Neutrophil (primary cell): Measurements from ENCODE around the gene BPHL.

Source experiments
- H3K27ac ChIP-seq: fragments of 200-600 bp; sonication (generic); 2 replicates; pipeline ENCODE4 v1.5.1; 2016; ENCODE audit warnings: mild to moderate bottlenecking, moderate library complexity
- H3K27me3 ChIP-seq: fragments of 200-600 bp; sonication (generic); 2 replicates; pipeline ENCODE4 v1.6.0; 2016; ENCODE audit warnings: mild to moderate bottlenecking
- H3K36me3 ChIP-seq: fragments of 200-600 bp; sonication (generic); 2 replicates; pipeline ENCODE4 v1.5.1; 2017
- H3K4me1 ChIP-seq, 2 experiments: fragments of 200-600 bp in 1 of 2; sonication (generic) in 1 of 2; 1 replicate in 1 of 2; 2 replicates in 1 of 2; pipeline versions ENCODE4 v1.5.1 to v1.6.1; 2013 to 2016; ENCODE audit warnings: low read depth in 1 of 2, low read length in 1 of 2, mild to moderate bottlenecking in 1 of 2, moderate library complexity in 1 of 2; ENCODE audit not compliant: control insufficient read depth in 1 of 2, insufficient read depth in 1 of 2
- H3K4me3 ChIP-seq, 2 experiments: fragments of 200-600 bp in 1 of 2; sonication (generic) in 1 of 2; 1 replicate in 1 of 2; 2 replicates in 1 of 2; pipeline ENCODE4 v1.5.1; 2013 to 2016; ENCODE audit warnings: low read depth in 1 of 2, low read length in 1 of 2, mild to moderate bottlenecking in 1 of 2, moderate library complexity in 1 of 2
- H3K9me3 ChIP-seq: fragments of 200-600 bp; sonication (generic); 2 replicates; pipeline ENCODE4 v1.5.1; 2016
- CTCF ChIP-seq: fragments of 200-600 bp; sonication (generic); IDR thresholded peaks from 2 replicates; pipeline ENCODE4 v1.5.1; 2016; ENCODE audit warnings: antibody characterized with exemption

Gene BPHL

GRCh38 chr6:3086282-3086946, 32.1 kb upstream of the BPHL start:
- H3K9me3 ChIP-seq: no peaks in the 10 kb centered on the region
- no peak overlapping the region for H3K4me3 ChIP-seq
- H3K4me1 ChIP-seq: no peaks in the 10 kb centered on the region
- H3K27ac ChIP-seq: no peak overlapping the region
- H3K27me3 ChIP-seq: no peaks in the 10 kb centered on the region
- TF ChIP-seq CTCF: no peak
- H3K36me3 ChIP-seq: peaks cover 83% of the 10 kb centered on the region

- no peak for TF ChIP-seq CTCF
- Histone ChIP-seq H3K4me1 (no peaks in the 10 kb centered on the region), H3K36me3 (peaks cover 65% of the 10 kb centered on the region), H3K9me3 (no peaks in the 10 kb centered on the region), H3K27ac (no peak overlapping the region), H3K4me3 (no peak overlapping the region), H3K27me3 (no peaks in the 10 kb centered on the region)
Measured at GRCh38 chr6:3088446-3088845, 30.1 kb upstream of the BPHL start.

GRCh38 chr6:3088968-3089367, 29.5 kb upstream of the BPHL start:
- Histone ChIP-seq H3K4me1 (no peaks in the 10 kb centered on the region), H3K27me3 (no peaks in the 10 kb centered on the region), H3K4me3 (no peak overlapping the region), H3K9me3 (no peaks in the 10 kb centered on the region), H3K36me3 (peaks cover 61% of the 10 kb centered on the region), H3K27ac (no peak overlapping the region)
- no peak for TF ChIP-seq CTCF

GRCh38 chr6:3090013-3090412, 28.5 kb upstream of the BPHL start:
- no peaks in the 10 kb centered on the region for H3K4me1 ChIP-seq
- no peak overlapping the region for H3K27ac ChIP-seq
- no peaks in the 10 kb centered on the region for H3K9me3 ChIP-seq
- H3K36me3 ChIP-seq: peaks cover 59% of the 10 kb centered on the region
- H3K27me3 ChIP-seq: no peaks in the 10 kb centered on the region
- TF ChIP-seq CTCF: no peak
- no peak overlapping the region for H3K4me3 ChIP-seq

GRCh38 chr6:3094815-3095214, 23.7 kb upstream of the BPHL start:
- Histone ChIP-seq H3K36me3 (peaks cover 61% of the 10 kb centered on the region), H3K9me3 (no peaks in the 10 kb centered on the region), H3K4me1 (no peaks in the 10 kb centered on the region), H3K27me3 (no peaks in the 10 kb centered on the region), H3K4me3 (no peak overlapping the region), H3K27ac (no peak overlapping the region)
- no peak for TF ChIP-seq CTCF
